ENCODE measurements around the gene KCNQ4. TPM values are rescaled to one million over a fixed set of nuclear protein-coding genes. Genes with fewer than 3 reads are reported as not detected.

Gene KCNQ4
- polyA plus RNA-seq, 3 donors, result 0.13 TPM; not detected in 2

GRCh38 chr1:40887012-40887378 lies 103.4 kb downstream of the KCNQ4 start:
- TF ChIP-seq, protein P1, sequence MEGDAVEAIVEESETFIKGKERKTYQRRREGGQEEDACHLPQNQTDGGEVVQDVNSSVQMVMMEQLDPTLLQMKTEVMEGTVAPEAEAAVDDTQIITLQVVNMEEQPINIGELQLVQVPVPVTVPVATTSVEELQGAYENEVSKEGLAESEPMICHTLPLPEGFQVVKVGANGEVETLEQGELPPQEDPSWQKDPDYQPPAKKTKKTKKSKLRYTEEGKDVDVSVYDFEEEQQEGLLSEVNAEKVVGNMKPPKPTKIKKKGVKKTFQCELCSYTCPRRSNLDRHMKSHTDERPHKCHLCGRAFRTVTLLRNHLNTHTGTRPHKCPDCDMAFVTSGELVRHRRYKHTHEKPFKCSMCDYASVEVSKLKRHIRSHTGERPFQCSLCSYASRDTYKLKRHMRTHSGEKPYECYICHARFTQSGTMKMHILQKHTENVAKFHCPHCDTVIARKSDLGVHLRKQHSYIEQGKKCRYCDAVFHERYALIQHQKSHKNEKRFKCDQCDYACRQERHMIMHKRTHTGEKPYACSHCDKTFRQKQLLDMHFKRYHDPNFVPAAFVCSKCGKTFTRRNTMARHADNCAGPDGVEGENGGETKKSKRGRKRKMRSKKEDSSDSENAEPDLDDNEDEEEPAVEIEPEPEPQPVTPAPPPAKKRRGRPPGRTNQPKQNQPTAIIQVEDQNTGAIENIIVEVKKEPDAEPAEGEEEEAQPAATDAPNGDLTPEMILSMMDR (IDR thresholded peaks at IDR 0.05), result no peak
- Histone ChIP-seq H3K9me3 (replicated peaks in 1 of 2; ENCODE audit: control insufficient read depth in 1 of 2, insufficient read depth in 1 of 2, low read length in 2 of 2) (peaks cover 0 to 6% of the 10 kb centered on the region in 2 donors), H3K4me3 (replicated peaks in 1 of 3; ENCODE audit: low read depth in 2 of 3, low read length in 3 of 3) (no peak overlapping the region), H3K79me2 (ENCODE audit: insufficient read depth, low read length) (no peaks in the 10 kb centered on the region), H3K27ac (ENCODE audit: low read depth in 1 of 2, low read length in 2 of 2) (no peak overlapping the region), H2AFZ (ENCODE audit: insufficient read depth, low read depth, low read length, poor library complexity, severe bottlenecking) (no peak overlapping the region), H3K36me3 (replicated peaks in 1 of 2; ENCODE audit: control insufficient read depth in 1 of 2, insufficient read depth in 2 of 2, low read length in 2 of 2) (no peaks in the 10 kb centered on the region), H4K20me1 (ENCODE audit: insufficient read depth, low read length) (no peaks in the 10 kb centered on the region), H3K4me1 (ENCODE audit: control insufficient read depth in 1 of 2, insufficient read depth in 2 of 2, low read length in 2 of 2) (peaks cover 14 to 23% of the 10 kb centered on the region in 2 donors), H3K9ac (ENCODE audit: insufficient read depth, low read length, poor library complexity, severe bottlenecking) (no peak overlapping the region), H3K4me2 (replicated peaks; ENCODE audit: extremely low read depth, low read length, poor library complexity, severe bottlenecking) (no peak overlapping the region), H3K27me3 (ENCODE audit: control insufficient read depth in 2 of 2, insufficient read depth in 2 of 2, low read length in 2 of 2) (peaks cover 17 to 35% of the 10 kb centered on the region in 2 donors)
- no peak for DNase-seq
- H3K27ac Mint-ChIP-seq, result no peak overlapping the region
- H3K4me1 Mint-ChIP-seq, result peaks cover 27% of the 10 kb centered on the region
- H3K36me3 Mint-ChIP-seq, result peaks cover 4 to 15% of the 10 kb centered on the region in 2 donors
- H3K4me3 Mint-ChIP-seq, result no peak overlapping the region
- no CpG with 5 or more reads among the region's 1 CpG for WGBS (ENCODE audit: insufficient coverage)
- intact Hi-C loops (cut with micrococcal nuclease), result loop anchor here in 1 of 2 donors (5.0 kb wide), 1 partner anchor 65 kb away; no protein-coding TSS in a partner anchor
- peaks cover 39 to 47% (median 39%) of the 10 kb centered on the region in 3 donors for H3K27me3 Mint-ChIP-seq (ENCODE audit: low read depth in 3 of 3)
- peaks cover 2 to 13% (median 7%) of the 10 kb centered on the region in 7 donors for H3K9me3 Mint-ChIP-seq

GRCh38 chr1:40887652-40888051 lies 104.1 kb downstream of the KCNQ4 start:
- TF ChIP-seq, protein P1 (IDR thresholded peaks at IDR 0.05), result no peak
- Histone ChIP-seq H3K4me2 (replicated peaks; ENCODE audit: extremely low read depth, low read length, poor library complexity, severe bottlenecking) (no peak overlapping the region), H2AFZ (ENCODE audit: insufficient read depth, low read depth, low read length, poor library complexity, severe bottlenecking) (no peak overlapping the region), H3K36me3 (replicated peaks in 1 of 2; ENCODE audit: control insufficient read depth in 1 of 2, insufficient read depth in 2 of 2, low read length in 2 of 2) (no peaks in the 10 kb centered on the region), H3K9ac (ENCODE audit: insufficient read depth, low read length, poor library complexity, severe bottlenecking) (no peak overlapping the region), H4K20me1 (ENCODE audit: insufficient read depth, low read length) (no peaks in the 10 kb centered on the region), H3K4me3 (replicated peaks in 1 of 3; ENCODE audit: low read depth in 2 of 3, low read length in 3 of 3) (no peak overlapping the region), H3K27me3 (ENCODE audit: control insufficient read depth in 2 of 2, insufficient read depth in 2 of 2, low read length in 2 of 2) (peaks cover 17 to 34% of the 10 kb centered on the region in 2 donors), H3K9me3 (replicated peaks in 1 of 2; ENCODE audit: control insufficient read depth in 1 of 2, insufficient read depth in 1 of 2, low read length in 2 of 2) (peaks cover 0 to 5% of the 10 kb centered on the region in 2 donors), H3K4me1 (ENCODE audit: control insufficient read depth in 1 of 2, insufficient read depth in 2 of 2, low read length in 2 of 2) (peaks cover 14 to 23% of the 10 kb centered on the region in 2 donors), H3K27ac (ENCODE audit: low read depth in 1 of 2, low read length in 2 of 2) (no peak overlapping the region), H3K79me2 (ENCODE audit: insufficient read depth, low read length) (no peaks in the 10 kb centered on the region)
- no peak overlapping the region for H3K4me3 Mint-ChIP-seq
- H3K4me1 Mint-ChIP-seq, result peaks cover 27% of the 10 kb centered on the region
- WGBS (ENCODE audit: insufficient coverage), result 86% methylated on average over 6 of the region's 6 CpGs
- peaks cover 4 to 14% of the 10 kb centered on the region in 2 donors for H3K36me3 Mint-ChIP-seq
- intact Hi-C loops (cut with micrococcal nuclease), result loop anchor here in 1 of 2 donors (5.0 kb wide), 1 partner anchor 65 kb away; no protein-coding TSS in a partner anchor
- H3K27me3 Mint-ChIP-seq (ENCODE audit: low read depth in 3 of 3), result peaks cover 34 to 41% (median 37%) of the 10 kb centered on the region in 3 donors
- H3K9me3 Mint-ChIP-seq, result peaks cover 0 to 13% (median 6%) of the 10 kb centered on the region in 7 donors
- no peak for DNase-seq
- H3K27ac Mint-ChIP-seq, result no peak overlapping the region

Small RNA genes lying within 50 kb of the gene (small RNA-seq; reads per million reads assigned to genes)
- gene MIR30C1 (ENCODE audit: insufficient read length, low read depth) (2.8 reads per million, percentile 19 among the genes with 10 or more reads in this experiment), gene MIR30E (ENCODE audit: insufficient read length, low read depth) (1,123 reads per million, percentile 99 among the genes with 10 or more reads in this experiment), gene RN7SL326P (ENCODE audit: insufficient read length, low read depth) (not detected)

Other genes with a start within 250 kb of the KCNQ4 start
- 1 to 10 TPM in 1 of 3 donors, under 1 TPM in 2; 0.15 to 1.0 (median 0.26) TPM for gene RIMS3, start 118.1 kb upstream of the KCNQ4 start, polyA plus RNA-seq
- gene NFYC, start 92.1 kb upstream of the KCNQ4 start, polyA plus RNA-seq, result 100 to 1,000 TPM in 1 of 3 donors, 10 to 100 TPM in 2; 61.2 to 142 (median 68.2) TPM
- gene CITED4, start 78.6 kb downstream of the KCNQ4 start, polyA plus RNA-seq, result 10 to 100 TPM in 2 of 3 donors, 1 to 10 TPM in 1; 2.4 to 18.8 (median 17.1) TPM
- gene CTPS1, start 195.9 kb downstream of the KCNQ4 start, polyA plus RNA-seq, result 1 to 10 TPM; 5.3 to 8.6 (median 6.0) TPM
- under 1 TPM in 2 of 3 donors, not detected in 1; 0.04 to 0.11 TPM for gene SLFNL1, start 237.9 kb downstream of the KCNQ4 start, polyA plus RNA-seq

Data from CD14-positive monocyte (primary cell).